GM21423 (cell line): ENCODE measurements around the gene KSR1.
A peak's percentile ranks its signal among the peaks of the same experiment; 100 is the strongest.
"Not testable (repeated sequence)": the region's sequence is repeated elsewhere in the genome, so short reads cannot be mapped to it uniquely, and the experiment has no call there.

Experiments
- ATAC-seq: cut with Tn5 transposase; IDR thresholded peaks from one replicate; pipeline ENCODE4 v1.9.1; 2021; ENCODE audit warnings: mild to moderate bottlenecking, moderate library complexity; ENCODE audit not compliant: unreplicated experiment

KSR1 gene

GRCh38 chr17:27628376-27628775 is 172.1 kb downstream of the KSR1 start:
- ATAC-seq, result no peak

- ATAC-seq, result not testable (repeated sequence)
Observed at GRCh38 chr17:27629260-27629659, 173.0 kb downstream of the KSR1 start.

GRCh38 chr17:27630607-27631410 is 174.6 kb downstream of the KSR1 start, which contains the start of gene LGALS9:
LGALS9 (plus strand) TSS chr17:27631188; CDS start chr17:27631266, 78 bp downstream.
- peak; percentile 61 for ATAC-seq

- ATAC-seq, result peak; percentile 40
Observed at GRCh38 chr17:27631411-27631760, 175.1 kb downstream of the KSR1 start.

GRCh38 chr17:27631897-27632725 is 175.9 kb downstream of the KSR1 start:
- no peak for ATAC-seq

GRCh38 chr17:27632766-27633165 is 176.5 kb downstream of the KSR1 start:
- ATAC-seq, result not testable (repeated sequence)

GRCh38 chr17:27633312-27634025 is 177.2 kb downstream of the KSR1 start:
- ATAC-seq, result no peak

- ATAC-seq, result no peak
Observed at GRCh38 chr17:27634026-27634335, 177.7 kb downstream of the KSR1 start.

- no peak for ATAC-seq
Observed at GRCh38 chr17:27634776-27635175, 178.5 kb downstream of the KSR1 start.

- ATAC-seq, result no peak
Observed at GRCh38 chr17:27635275-27635823, 179.1 kb downstream of the KSR1 start.

GRCh38 chr17:27636005-27636520 is 179.8 kb downstream of the KSR1 start:
- ATAC-seq, result not testable (repeated sequence)

GRCh38 chr17:27637818-27638217 is 181.6 kb downstream of the KSR1 start:
- not testable (repeated sequence) for ATAC-seq

- ATAC-seq, result not testable (repeated sequence)
Observed at GRCh38 chr17:27638415-27638914, 182.2 kb downstream of the KSR1 start.

- no peak for ATAC-seq
Observed at GRCh38 chr17:27640790-27641189, 184.5 kb downstream of the KSR1 start.

- ATAC-seq, result no peak
Observed at GRCh38 chr17:27644586-27644985, 188.3 kb downstream of the KSR1 start.

- not testable (repeated sequence) for ATAC-seq
Observed at GRCh38 chr17:27645621-27646020, 189.4 kb downstream of the KSR1 start.

GRCh38 chr17:27646232-27646631 is 190.0 kb downstream of the KSR1 start:
- ATAC-seq, result no peak

- no peak for ATAC-seq
Observed at GRCh38 chr17:27647765-27648164, 191.5 kb downstream of the KSR1 start.

- not testable (repeated sequence) for ATAC-seq
Observed at GRCh38 chr17:27649111-27649571, 192.9 kb downstream of the KSR1 start.

GRCh38 chr17:27649929-27650328 is 193.7 kb downstream of the KSR1 start:
- no peak for ATAC-seq

GRCh38 chr17:27650836-27651235 is 194.6 kb downstream of the KSR1 start:
- no peak for ATAC-seq
